HepG2 (cell line): ENCODE measurements around the gene WDCP. TPM values are rescaled to one million over a fixed set of nuclear protein-coding genes. Genes with fewer than 3 reads are reported as not detected.
A peak's percentile ranks its signal among the peaks of the same experiment; 100 is the strongest.

Source experiments
- ATAC-seq: fragments of 200-7000 bp; cut with Tn5 transposase; 3 replicates; pipeline ENCODE4 v1.9.1; 2020; ENCODE audit warnings: mild to moderate bottlenecking, moderate library complexity
- BruUV-seq: library from RNA; stranded (reverse); fragments of 400-500 nt; replicated peaks from 2 replicates; lab custom pipeline; 2021; lab: Mats Ljungman, UMichigan
- CTCF ChIA-PET: fragments of 300-600 bp; formaldehyde crosslinking; extraction: SDS; loops from one replicate; lab custom pipeline; 2021; ENCODE audit warnings: low total read pairs, inconsistent platforms, low intra/inter-chr PET ratio; lab: Yijun Ruan, JAX
- POLR2A ChIA-PET: fragments of 350-600 bp; sonication (Branson Sonifier 250); formaldehyde crosslinking; loops from one replicate; lab custom pipeline; 2020; ENCODE audit warnings: antibody characterized with exemption, inconsistent platforms; lab: Yijun Ruan, JAX
- DNase-seq: peaks from one replicate; pipeline ENCODE4 v3.0.0-alpha.2; 2015; ENCODE audit warnings: low spot score
- FAIRE-seq: peaks from 3 replicates; lab custom pipeline; 2011; peaks lifted over from hg19 to GRCh38; lab: Jason Lieb, UNC
- H2AFZ ChIP-seq: one replicate; pipeline ENCODE4 v1.6.1; 2011; ENCODE audit warnings: low read length, inconsistent platforms
- H3K27ac ChIP-seq: fragments of 300-600 bp; 3 replicates; pipeline ENCODE4 v1.8.0; 2011; ENCODE audit warnings: mixed run types, mild to moderate bottlenecking, mixed read lengths, low read length, inconsistent platforms; ENCODE audit not compliant: insufficient read depth; ENCODE audit errors: extremely low read length
- H3K27me3 ChIP-seq, 2 experiments: fragments of 200-600 bp in 1 of 2; 2 replicates in 1 of 2; 3 replicates in 1 of 2; pipeline versions ENCODE4 v1.6.0 to v1.8.0; 2011; ENCODE audit warnings: low read length in 2 of 2, mild to moderate bottlenecking in 2 of 2, moderate library complexity in 2 of 2, inconsistent platforms in 1 of 2; ENCODE audit not compliant: insufficient read depth in 2 of 2, control insufficient read depth in 1 of 2
- H3K36me3 ChIP-seq, 2 experiments: fragments of 200-600 bp in 1 of 2; replicated peaks in 1 of 2; 2 replicates in 1 of 2; 3 replicates in 1 of 2; pipeline versions ENCODE4 v1.5.1 to v1.8.0; 2011; ENCODE audit warnings: low read length in 2 of 2, inconsistent platforms in 1 of 2; ENCODE audit not compliant: insufficient read depth in 2 of 2, control insufficient read depth in 1 of 2
- H3K4me1 ChIP-seq: 2 replicates; pipeline ENCODE4 v1.5.1; 2012; ENCODE audit warnings: low read length, inconsistent platforms; ENCODE audit not compliant: insufficient read depth
- H3K4me2 ChIP-seq: 2 replicates; pipeline ENCODE4 v1.6.0; 2011; ENCODE audit warnings: low read depth, low read length, inconsistent platforms
- H3K4me3 ChIP-seq, 3 experiments: fragments of 200-600 bp in 1 of 3; sonication (generic), shearing (Covaris generic) in 1 of 3; replicated peaks in 1 of 3; 2 replicates each; pipeline ENCODE4 v1.5.1; 2011 to 2016; ENCODE audit warnings: low read length in 3 of 3, inconsistent platforms in 2 of 3, low read depth in 2 of 3, mild to moderate bottlenecking in 2 of 3, control low read depth in 1 of 3, mixed read lengths in 1 of 3; ENCODE audit not compliant: insufficient read depth in 1 of 3
- H3K79me2 ChIP-seq: one replicate; pipeline ENCODE4 v1.6.1; 2011; ENCODE audit warnings: low read length, inconsistent platforms; ENCODE audit not compliant: insufficient read depth
- H3K9ac ChIP-seq: 2 replicates; pipeline ENCODE4 v1.6.0; 2011; ENCODE audit warnings: mild to moderate bottlenecking, low read depth, low read length, inconsistent platforms; ENCODE audit not compliant: insufficient read depth
- H3K9me3 ChIP-seq: 2 replicates; pipeline ENCODE4 v1.5.1; 2012; ENCODE audit warnings: mild to moderate bottlenecking, low read length
- H4K20me1 ChIP-seq: 2 replicates; pipeline ENCODE4 v1.6.0; 2011; ENCODE audit warnings: inconsistent platforms, mild to moderate bottlenecking, low read length, moderate library complexity; ENCODE audit not compliant: insufficient read depth
- GABPB1 ChIP-seq: IDR thresholded peaks from 2 replicates; pipeline ENCODE4 v1.6.1; 2016; ENCODE audit warnings: mild to moderate bottlenecking, missing genetic modification reagents, moderate library complexity, missing compliant biosample characterization
- GPBP1L1 ChIP-seq: sonication (generic); formaldehyde crosslinking; IDR thresholded peaks from 2 replicates; pipeline ENCODE4 v1.5.0; 2020; ENCODE audit warnings: mild to moderate bottlenecking, missing genetic modification reagents
- IRX3 ChIP-seq: sonication (generic); formaldehyde crosslinking; IDR thresholded peaks from 2 replicates; pipeline ENCODE4 v1.8.1; 2023; ENCODE audit warnings: mild to moderate bottlenecking, low read depth, missing genetic modification reagents, borderline replicate concordance
- ISX ChIP-seq: sonication (generic); formaldehyde crosslinking; conservative IDR thresholded peaks from 2 replicates; pipeline ENCODE4 v1.5.0; 2020; ENCODE audit warnings: missing genetic modification reagents
- MBD4 ChIP-seq: IDR thresholded peaks from 2 replicates; pipeline ENCODE4 v1.6.1; 2012; ENCODE audit warnings: low read length, inconsistent platforms, borderline replicate concordance
- PRMT3 ChIP-seq: sonication (generic); formaldehyde crosslinking; IDR thresholded peaks from 2 replicates; pipeline ENCODE4 v1.8.1; 2022; ENCODE audit warnings: low read depth, mild to moderate bottlenecking, moderate library complexity, missing genetic modification reagents, borderline replicate concordance
- RERE ChIP-seq: IDR thresholded peaks from 2 replicates; pipeline ENCODE4 v1.6.1; 2016; ENCODE audit warnings: low read depth, missing genetic modification reagents, missing compliant biosample characterization
- ZBTB1 ChIP-seq: sonication (generic); formaldehyde crosslinking; IDR thresholded peaks from 2 replicates; pipeline ENCODE4 v1.4.0; 2020; ENCODE audit warnings: missing genetic modification reagents, borderline replicate concordance
- ZHX1 ChIP-seq: sonication (generic); formaldehyde crosslinking; IDR thresholded peaks from 2 replicates; pipeline ENCODE4 v1.8.1; 2022; ENCODE audit warnings: low read depth, mild to moderate bottlenecking, missing genetic modification reagents
- ZNF414 ChIP-seq: sonication (generic); formaldehyde crosslinking; IDR thresholded peaks from 2 replicates; pipeline ENCODE4 v1.5.0; 2020; ENCODE audit warnings: missing genetic modification reagents
- WGBS: methylation state at CpG from one replicate; pipeline ENCODE4 v1.1.6; 2017; ENCODE audit warnings: low lambda C conversion rate; 5-methylcytosine and 5-hydroxymethylcytosine counted together
- in situ Hi-C: cut with HindIII; loops from 2 replicates; pipeline ENCODE4 v1.10.0; 2017; ENCODE audit warnings: low pct_unique_long_range_greater_than_20kb; ENCODE audit not compliant: extremely low pct_ligation_motif_present
- intact Hi-C: fragments of 100-400 bp; cut with micrococcal nuclease; formaldehyde crosslinking; loops from one replicate; pipeline ENCODE4 v1.10.0; 2022; ENCODE audit not compliant: unreplicated experiment
- polyA plus RNA-seq, 8 experiments: library from polyadenylated mRNA; depleted of rRNA in 3 of 8; stranded (reverse) in 7 of 8; unstranded in 1 of 8; fragments of >200 nt; fragmentation: Illumina TruSeq in 4 of 8; extraction: Trizol in 4 of 8; gene quantifications; 2 replicates each; pipeline versions ENCODE4 v1.2.1 to v1.2.3, GENCODE V29; 2011 to 2016; ENCODE audit warnings: low read depth in 4 of 8, missing spikeins in 1 of 8, mixed read lengths in 1 of 8; ENCODE audit not compliant: insufficient read depth in 1 of 8
- total RNA-seq, 5 experiments: library from RNA; depleted of rRNA; stranded (reverse); fragments of >200 nt; fragmentation: Illumina TruSeq; extraction: Trizol; gene quantifications; 2 replicates each; pipeline ENCODE4 v1.2.3, GENCODE V29; 2016; ENCODE audit warnings: low read depth in 1 of 5

Gene WDCP
- total and polyA plus RNA-seq, 2 of the 13 experiments (the other 11 are each of a cell fraction or from before 2014, with no cell fraction given): 17.4 to 22.6 TPM

GRCh38 chr2:24008672-24009366 lies 38.4 kb downstream of the WDCP start:
- Histone ChIP-seq H3K27ac (no peak overlapping the region), H3K4me3 (peak overlapping the region in 1 of 3 experiments; percentile 51; a peak in 1 of 6 replicates), H3K9me3 (no peaks in the 10 kb centered on the region), H4K20me1 (no peaks in the 10 kb centered on the region), H3K4me2 (peak overlapping the region; percentile 73), H3K79me2 (no peaks in the 10 kb centered on the region), H3K27me3 (no peaks in the 10 kb centered on the region), H3K36me3 (no peaks in the 10 kb centered on the region), H3K9ac (peak overlapping the region; percentile 3; the same call in 1 of the 2 replicates), H2AFZ (no peak overlapping the region), H3K4me1 (peaks cover 31% of the 10 kb centered on the region)
- POLR2A ChIA-PET: interaction anchor here (2.3 kb wide), 1 partner anchor 39 kb away, joined by 7 read pairs; the partner anchor contains the start of gene WDCP
- BruUV-seq: no TSS peak
- CTCF ChIA-PET: interaction anchor here (0.7 kb wide), 1 partner anchor 167 kb away, joined by 3 read pairs; no protein-coding TSS in a partner anchor
- in situ Hi-C loops (no loop called here), intact Hi-C loops (no loop called here)
- no peak for FAIRE-seq
- 34% methylated on average over 13 of the region's 13 CpGs for WGBS
- DNase-seq: peak; percentile 36
- ATAC-seq: peak; percentile 50
- no peak for TF ChIP-seq ZBTB1 (CRISPR knock-in tag)
- TF ChIP-seq MBD4: no peak
- TF ChIP-seq PRMT3 (CRISPR knock-in tag): no peak
- TF ChIP-seq GPBP1L1 (CRISPR knock-in tag): no peak
- no peak for TF ChIP-seq ZNF414 (CRISPR knock-in tag)
- no peak for TF ChIP-seq GABPB1 (CRISPR knock-in tag)
- TF ChIP-seq RERE (CRISPR knock-in tag): no peak
- TF ChIP-seq IRX3 (CRISPR knock-in tag): no peak
- TF ChIP-seq ZHX1 (CRISPR knock-in tag): 0 out of 2 replicates have a peak, but pooled peaks have one; percentile 27
- TF ChIP-seq ISX: no peak
